IPS-NIHi11 (cell line): ENCODE measurements around the gene KDM4C.
"Not testable (repeated sequence)": the region's sequence is repeated elsewhere in the genome, so short reads cannot be mapped to it uniquely, and the experiment has no call there.

ENCODE experiments used
- DNase-seq: peaks from one replicate; pipeline ENCODE4 v3.0.0; 2012; ENCODE audit warnings: mixed read lengths, low spot score

KDM4C gene

GRCh38 chr9:6764523-6764922 is 6.8 kb downstream of the KDM4C start:
- DNase-seq, result no peak

GRCh38 chr9:6764950-6765349 is 7.2 kb downstream of the KDM4C start:
- no peak for DNase-seq

- no peak for DNase-seq
Observed at GRCh38 chr9:6765396-6765795, 7.6 kb downstream of the KDM4C start.

- DNase-seq, result no peak
Observed at GRCh38 chr9:6766606-6767005, 8.8 kb downstream of the KDM4C start.

GRCh38 chr9:6768587-6768986 is 10.8 kb downstream of the KDM4C start:
- not testable (repeated sequence) for DNase-seq

- DNase-seq, result peak; percentile 38
Observed at GRCh38 chr9:6771722-6772121, 13.9 kb downstream of the KDM4C start.

GRCh38 chr9:6777213-6777902 is 19.6 kb downstream of the KDM4C start:
- peak; percentile 58 for DNase-seq

GRCh38 chr9:6779417-6780241 is 21.9 kb downstream of the KDM4C start:
- DNase-seq, result no peak

- no peak for DNase-seq
Observed at GRCh38 chr9:6780690-6781089, 22.9 kb downstream of the KDM4C start.

- DNase-seq, result no peak
Observed at GRCh38 chr9:6781476-6781875, 23.7 kb downstream of the KDM4C start.

- no peak for DNase-seq
Observed at GRCh38 chr9:6782345-6782744, 24.6 kb downstream of the KDM4C start.

GRCh38 chr9:6782981-6783380 is 25.2 kb downstream of the KDM4C start:
- DNase-seq, result no peak

GRCh38 chr9:6783753-6784152 is 26.0 kb downstream of the KDM4C start:
- DNase-seq, result no peak

GRCh38 chr9:6785682-6786081 is 27.9 kb downstream of the KDM4C start:
- DNase-seq, result no peak

GRCh38 chr9:6787793-6788161 is 30.0 kb downstream of the KDM4C start:
- DNase-seq, result no peak

GRCh38 chr9:6788162-6789016 is 30.6 kb downstream of the KDM4C start:
- DNase-seq, result peak; percentile 42

- DNase-seq, result not testable (repeated sequence)
Observed at GRCh38 chr9:6789017-6789338, 31.2 kb downstream of the KDM4C start.

- no peak for DNase-seq
Observed at GRCh38 chr9:6790866-6791265, 33.1 kb downstream of the KDM4C start.

- no peak for DNase-seq
Observed at GRCh38 chr9:6793203-6793602, 35.4 kb downstream of the KDM4C start.

GRCh38 chr9:6794936-6795335 is 37.2 kb downstream of the KDM4C start:
- no peak for DNase-seq

GRCh38 chr9:6802926-6803325 is 45.2 kb downstream of the KDM4C start:
- no peak for DNase-seq

GRCh38 chr9:6805532-6805931 is 47.8 kb downstream of the KDM4C start:
- DNase-seq, result no peak

- DNase-seq, result not testable (repeated sequence)
Observed at GRCh38 chr9:6806318-6806717, 48.5 kb downstream of the KDM4C start.
